Aorta (tissue), 5 donors: ENCODE measurements around the gene SLC22A23. TPM values are rescaled to one million over a fixed set of nuclear protein-coding genes. Genes with fewer than 3 reads are reported as not detected.

ENCODE experiments used
- ATAC-seq: fragments of 200-7000 bp; cut with Tn5 transposase; one replicate; pipeline ENCODE4 v1.9.1; 2022; ENCODE audit warnings: moderate library complexity; ENCODE audit not compliant: low FRiP score
- DNase-seq, 2 donors: peaks; one replicate each; pipeline ENCODE4 v3.0.0-alpha.2; 2020
- H3K27ac ChIP-seq, 2 donors: one replicate each; pipeline ENCODE4 v1.5.1; 2013; ENCODE audit warnings: low read length in 2 of 2, mild to moderate bottlenecking in 2 of 2, moderate library complexity in 2 of 2, control low read depth in 1 of 2, inconsistent platforms in 1 of 2, low read depth in 1 of 2
- H3K27me3 ChIP-seq, 2 donors: one replicate each; pipeline ENCODE4 v1.6.1; 2013; ENCODE audit warnings: control low read depth in 1 of 2, low read length in 1 of 2, mild to moderate bottlenecking in 1 of 2, moderate library complexity in 1 of 2; ENCODE audit not compliant: insufficient read depth in 2 of 2, control insufficient read depth in 1 of 2
- H3K36me3 ChIP-seq, 2 donors: one replicate each; pipeline ENCODE4 v1.6.1; 2013; ENCODE audit warnings: control low read depth in 1 of 2, low read length in 1 of 2, mild to moderate bottlenecking in 1 of 2; ENCODE audit not compliant: insufficient read depth in 2 of 2, control insufficient read depth in 1 of 2
- H3K4me1 ChIP-seq, 2 donors: one replicate each; pipeline ENCODE4 v1.6.1; 2013; ENCODE audit warnings: low read length in 2 of 2, control low read depth in 1 of 2, mild to moderate bottlenecking in 1 of 2, moderate library complexity in 1 of 2; ENCODE audit not compliant: insufficient read depth in 2 of 2, control insufficient read depth in 1 of 2
- H3K4me3 ChIP-seq, 2 donors: one replicate each; pipeline ENCODE4 v1.5.1; 2013; ENCODE audit warnings: low read length in 2 of 2, control low read depth in 1 of 2, mild to moderate bottlenecking in 1 of 2
- H3K9me3 ChIP-seq: one replicate; pipeline ENCODE4 v1.6.1; 2013; ENCODE audit warnings: mild to moderate bottlenecking, low read length; ENCODE audit not compliant: control insufficient read depth
- WGBS, 2 donors: extraction: QIAGEN DNeasy Blood & Tissue Kit; methylation state at CpG; one replicate each; pipeline ENCODE4 v1.1.7; 2013; 5-methylcytosine and 5-hydroxymethylcytosine counted together
- intact Hi-C, 2 donors: fragments of 100-400 bp; cut with DNase I; formaldehyde crosslinking; loops; one replicate each; pipeline versions ENCODE4 v1.14.2 to v1.15.0; 2022
- polyA plus RNA-seq, 2 donors: library from polyadenylated mRNA; stranded (reverse); fragments of 200-250 nt; gene quantifications; one replicate each; pipeline ENCODE4 v1.2.3, GENCODE V29; 2013
- total RNA-seq, 2 donors: library from RNA; stranded (reverse); fragmentation: NEBNext Ultra II Directional; extraction: Animal tissue kit (Norgen Biotek cat#: 25700); gene quantifications; one replicate each; pipeline ENCODE4 v1.2.1, GENCODE V29; 2021
- donor health status: healthy with polysubstance abuse.
- donor health status: Bipolar disorder and iron deficiency.
- donor health status: DM: no; HTN: no; CAD: no.
- donor health status: DM: no; HTN: no; CAD: no.
- donor health status: DM: yes; HTN: yes; CAD: no.

SLC22A23 gene
- total and polyA plus RNA-seq, 4 donors = 1.5 to 9.4 (median 4.3) TPM

DNA sequence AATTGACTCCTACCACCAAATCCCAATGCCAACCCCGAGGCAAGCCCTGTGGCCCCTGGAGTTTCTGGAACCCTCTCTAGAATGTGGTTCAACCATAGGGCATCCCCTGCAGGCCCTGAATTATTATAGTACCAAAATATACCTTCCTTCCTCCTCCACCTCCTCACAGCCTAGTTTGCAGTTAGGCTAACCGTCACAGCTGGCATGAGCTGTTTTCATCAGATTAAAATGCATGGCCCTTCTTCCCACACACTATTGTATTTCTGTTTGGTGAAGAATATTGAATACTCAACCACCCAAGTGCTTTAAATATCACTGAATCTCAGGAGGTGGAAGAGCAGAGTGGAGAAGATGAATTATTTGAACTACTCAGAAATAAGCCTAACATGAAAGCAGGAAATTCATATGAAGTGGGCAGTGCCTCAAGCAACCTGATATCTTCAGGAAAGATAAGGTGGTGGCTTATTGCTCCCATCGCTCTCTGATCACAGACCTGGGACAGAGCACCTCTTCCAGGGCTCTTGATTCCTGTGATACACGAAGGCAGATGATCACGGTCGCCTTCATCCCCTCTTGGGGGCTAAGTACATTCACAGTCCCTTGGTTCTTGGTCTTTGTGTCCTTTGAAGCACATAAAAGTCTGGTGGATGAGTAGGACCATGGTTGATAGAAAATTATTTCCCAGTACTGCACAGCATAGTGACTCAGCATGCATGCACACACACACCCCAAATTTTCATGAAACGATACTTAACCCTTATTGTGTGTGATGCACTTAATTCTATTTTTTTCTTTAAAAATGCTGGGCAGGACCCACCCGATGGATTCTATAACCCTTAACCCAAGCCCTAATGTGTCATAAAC, 107.2 kb downstream of the SLC22A23 start:
- H3K9me3 ChIP-seq = no peaks in the 10 kb centered on the region
- ATAC-seq (no peak), DNase-seq (no peak)
- intact Hi-C loops = no loop called here
- no peaks in the 10 kb centered on the region for H3K27me3 ChIP-seq
- no peaks in the 10 kb centered on the region for H3K4me1 ChIP-seq
- WGBS, 2 donors = 93 to 94% methylated on average over 8 of the region's 8 CpGs
- no peak overlapping the region for H3K27ac ChIP-seq
- no peaks in the 10 kb centered on the region for H3K36me3 ChIP-seq
- H3K4me3 ChIP-seq = no peak overlapping the region

DNA sequence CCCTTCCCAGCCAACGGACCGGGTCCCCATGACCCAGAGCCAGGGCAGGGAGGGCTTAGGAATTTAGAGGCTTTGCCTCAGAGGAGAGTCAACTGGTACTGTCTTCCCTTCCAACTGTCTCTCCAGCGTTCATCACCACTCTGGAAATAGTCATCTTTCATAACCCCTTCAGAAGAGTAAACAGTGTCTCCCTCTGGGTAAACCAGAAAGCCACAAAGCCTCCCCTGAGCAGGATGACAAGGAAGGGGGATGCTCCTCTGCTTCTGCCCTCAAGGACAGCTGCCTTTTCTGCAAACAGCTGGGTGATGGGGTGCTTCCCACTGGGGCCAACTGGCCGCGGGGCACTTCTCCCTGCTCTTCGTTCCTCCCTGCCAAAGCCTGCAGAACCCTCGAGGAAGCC, 108.0 kb downstream of the SLC22A23 start:
- H3K4me1 ChIP-seq = no peaks in the 10 kb centered on the region
- WGBS, 2 donors = 92% methylated on average over 7 of the region's 7 CpGs
- no peaks in the 10 kb centered on the region for H3K27me3 ChIP-seq
- intact Hi-C loops = no loop called here
- H3K9me3 ChIP-seq = no peaks in the 10 kb centered on the region
- ATAC-seq (no peak), DNase-seq (no peak)
- no peak overlapping the region for H3K4me3 ChIP-seq
- no peak overlapping the region for H3K27ac ChIP-seq
- H3K36me3 ChIP-seq = no peaks in the 10 kb centered on the region

DNA sequence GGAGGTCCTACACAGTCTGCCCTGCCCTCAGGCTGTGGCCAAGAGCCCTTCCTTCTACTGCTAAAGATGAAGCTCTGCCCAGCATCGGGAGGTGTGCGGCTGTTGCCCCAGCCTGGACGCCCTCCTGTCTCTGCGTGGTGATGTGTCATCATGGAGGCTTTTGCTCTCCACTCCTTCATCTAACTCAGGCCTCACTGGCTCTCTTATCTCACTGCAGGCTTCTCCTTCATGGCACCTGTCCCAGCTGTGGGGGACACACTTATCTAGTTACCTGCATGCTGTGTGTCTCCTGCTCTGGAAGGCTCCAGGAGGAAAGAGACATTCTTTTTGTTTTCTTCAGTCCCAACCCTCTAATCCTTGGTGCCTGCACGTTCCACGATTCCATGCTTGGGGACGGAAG, 109.0 kb downstream of the SLC22A23 start:
- 97 to 98% methylated on average over 7 of the region's 7 CpGs for WGBS, 2 donors
- no peaks in the 10 kb centered on the region for H3K36me3 ChIP-seq
- no peaks in the 10 kb centered on the region for H3K4me1 ChIP-seq
- H3K4me3 ChIP-seq = no peak overlapping the region
- ATAC-seq (no peak), DNase-seq (peak in 1 of 2 donors; percentile 32)
- H3K27me3 ChIP-seq = no peaks in the 10 kb centered on the region
- intact Hi-C loops = no loop called here
- H3K27ac ChIP-seq = no peak overlapping the region
- H3K9me3 ChIP-seq = no peaks in the 10 kb centered on the region

DNA sequence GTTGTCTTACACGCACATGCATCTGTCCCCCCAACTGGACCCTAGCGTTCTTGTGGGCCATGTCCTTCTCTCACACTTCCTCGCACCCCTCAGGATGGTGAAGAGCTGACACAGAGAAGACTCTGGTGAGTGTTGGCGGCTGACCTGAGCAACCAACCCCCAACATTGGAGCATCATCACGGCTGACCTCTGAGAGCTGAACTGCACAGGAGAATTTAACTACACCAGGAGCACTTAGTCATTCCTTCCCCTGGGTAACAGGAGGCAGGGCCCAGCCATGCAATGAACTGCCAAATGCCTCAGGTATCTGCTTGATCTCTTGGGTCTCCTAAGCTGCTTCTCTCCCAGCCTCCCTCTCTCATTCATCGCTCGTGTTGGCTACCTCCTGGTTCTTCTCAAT, 109.6 kb downstream of the SLC22A23 start:
- Histone ChIP-seq H3K27me3 (no peaks in the 10 kb centered on the region), H3K4me1 (no peaks in the 10 kb centered on the region), H3K4me3 (no peak overlapping the region), H3K36me3 (no peaks in the 10 kb centered on the region), H3K9me3 (no peaks in the 10 kb centered on the region), H3K27ac (no peak overlapping the region)
- DNase-seq (peak in 1 of 2 donors; percentile 25), ATAC-seq (no peak)
- WGBS, 2 donors = 93 to 95% methylated on average over 7 of the region's 7 CpGs
- intact Hi-C loops = no loop called here

DNA sequence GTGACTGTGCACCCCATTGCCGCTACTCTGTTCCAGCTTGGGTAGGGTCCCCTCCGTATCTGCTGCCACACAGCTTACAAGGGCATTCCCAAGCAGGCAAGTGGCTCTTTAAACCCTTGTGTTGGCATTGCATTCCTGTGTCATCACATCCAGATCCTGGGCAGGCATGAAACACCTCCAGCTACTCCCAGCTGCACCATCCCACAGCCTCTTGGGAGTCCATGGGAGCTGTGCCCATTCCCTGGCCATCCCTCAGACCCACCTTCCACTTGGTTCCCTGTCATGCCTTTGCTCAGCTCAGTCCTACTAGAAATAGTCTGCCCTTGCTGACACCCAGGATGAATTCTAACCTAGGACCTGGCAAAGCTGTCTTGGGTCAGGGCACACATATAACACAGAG, 110.4 kb downstream of the SLC22A23 start:
- Histone ChIP-seq H3K27me3 (no peaks in the 10 kb centered on the region), H3K27ac (no peak overlapping the region), H3K36me3 (no peaks in the 10 kb centered on the region), H3K9me3 (no peaks in the 10 kb centered on the region), H3K4me1 (no peaks in the 10 kb centered on the region), H3K4me3 (no peak overlapping the region)
- 95 to 98% methylated on average over 2 of the region's 2 CpGs for WGBS, 2 donors
- intact Hi-C loops = no loop called here
- DNase-seq (peak in 1 of 2 donors; percentile 44), ATAC-seq (no peak)

DNA sequence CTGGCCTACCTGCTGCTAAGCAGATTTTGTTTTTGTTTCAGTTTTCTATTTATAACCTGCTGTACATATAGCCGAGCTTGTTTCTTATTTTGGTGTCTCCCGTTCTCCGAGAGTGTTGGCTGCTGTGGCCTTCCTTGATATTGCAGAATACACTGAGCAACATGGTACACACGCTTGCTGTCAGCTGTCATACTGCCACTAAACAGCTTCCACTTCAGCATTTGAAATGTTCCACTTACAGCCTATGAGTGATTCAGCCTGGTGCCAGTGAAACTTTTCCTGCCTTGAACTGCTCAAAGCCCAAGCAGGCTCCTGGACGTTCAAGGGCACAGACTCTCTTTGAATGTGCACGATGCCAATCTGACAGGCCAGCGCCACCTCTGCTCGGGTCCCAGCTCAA, 111.0 kb downstream of the SLC22A23 start:
- WGBS, 2 donors = 67 to 69% methylated on average over 8 of the region's 8 CpGs
- Histone ChIP-seq H3K36me3 (no peaks in the 10 kb centered on the region), H3K27me3 (no peaks in the 10 kb centered on the region), H3K4me1 (no peaks in the 10 kb centered on the region), H3K9me3 (no peaks in the 10 kb centered on the region), H3K4me3 (no peak overlapping the region), H3K27ac (no peak overlapping the region)
- DNase-seq (no peak), ATAC-seq (no peak)
- intact Hi-C loops = no loop called here

DNA sequence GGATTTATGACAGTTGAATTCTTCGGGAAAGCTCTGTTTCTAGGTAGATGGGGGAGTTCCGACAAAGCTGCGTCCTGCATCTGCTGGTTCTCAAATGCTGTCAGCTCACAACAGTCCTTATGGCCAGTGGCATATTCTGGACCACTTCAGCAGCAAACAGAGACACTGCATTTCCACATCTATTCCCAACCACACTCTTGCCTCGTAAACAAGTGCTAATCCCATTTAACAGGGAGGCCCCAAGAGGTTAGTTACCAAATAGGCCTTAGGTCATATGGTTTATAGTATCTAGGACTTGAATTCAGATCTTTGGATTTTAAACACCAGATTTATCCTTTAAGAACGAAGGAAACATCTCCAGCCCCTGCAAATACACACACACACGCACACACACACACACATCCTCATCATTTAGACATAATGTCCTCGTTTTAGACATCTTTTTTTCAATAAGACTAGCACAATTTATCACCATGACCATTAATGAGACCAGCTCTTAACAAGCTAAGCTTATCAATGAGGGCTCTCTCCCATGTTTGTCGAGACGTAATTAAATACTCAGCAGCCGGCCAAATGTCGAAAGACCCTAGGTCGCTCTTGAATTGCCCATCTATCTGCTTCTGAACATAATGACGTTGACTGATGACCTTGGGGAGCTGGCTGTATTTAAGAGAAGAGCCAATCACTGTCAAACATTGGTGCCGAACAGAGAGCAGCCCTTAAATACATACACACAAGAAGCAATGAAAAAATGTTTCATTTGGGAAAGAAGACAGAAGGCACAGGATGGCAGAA, 113.6 kb downstream of the SLC22A23 start:
- no peak for ATAC-seq
- 88 to 91% methylated on average over 14 of the region's 14 CpGs for WGBS, 2 donors
- H3K9me3 ChIP-seq = no peaks in the 10 kb centered on the region
- no peak overlapping the region for H3K27ac ChIP-seq
- H3K4me1 ChIP-seq = no peaks in the 10 kb centered on the region
- no peaks in the 10 kb centered on the region for H3K36me3 ChIP-seq
- no peak overlapping the region for H3K4me3 ChIP-seq
- no peak for DNase-seq
- intact Hi-C loops = no loop called here
- no peaks in the 10 kb centered on the region for H3K27me3 ChIP-seq

DNA sequence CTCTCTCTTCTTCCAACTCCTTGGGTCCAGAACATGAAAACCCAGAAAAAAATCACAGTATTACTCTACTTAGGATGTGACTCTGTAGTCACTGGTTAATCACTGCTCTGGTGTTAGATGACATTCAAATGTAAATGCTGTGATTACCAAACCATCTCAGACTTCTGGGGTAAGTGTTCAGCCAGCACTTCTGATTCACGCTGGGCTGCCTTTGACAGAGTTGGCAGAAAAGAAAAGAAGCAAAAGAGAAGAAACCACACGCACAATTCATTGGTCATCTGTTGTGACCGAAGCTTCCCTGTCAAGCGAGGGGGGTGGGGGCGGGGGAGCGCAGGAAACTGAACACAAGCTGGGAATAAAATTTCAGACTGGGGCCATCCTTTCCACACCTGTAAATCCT, 115.4 kb downstream of the SLC22A23 start:
- H3K4me3 ChIP-seq = no peak overlapping the region
- no peaks in the 10 kb centered on the region for H3K9me3 ChIP-seq
- no peaks in the 10 kb centered on the region for H3K27me3 ChIP-seq
- peak in 1 of 2 donors; percentile 73 for DNase-seq
- intact Hi-C loops = no loop called here
- WGBS, 2 donors = 63 to 70% methylated on average over 6 of the region's 6 CpGs
- no peaks in the 10 kb centered on the region for H3K36me3 ChIP-seq
- no peaks in the 10 kb centered on the region for H3K4me1 ChIP-seq
- H3K27ac ChIP-seq = no peak overlapping the region
- ATAC-seq = peak; percentile 65
